ENCODE results near the gene RABL2B. TPM values are rescaled to one million over a fixed set of nuclear protein-coding genes. Genes with fewer than 3 reads are reported as not detected.

RABL2B gene
- total and polyA plus RNA-seq, 2 donors (not counting 3 experiments of a cell fraction or from before 2014, with no cell fraction given), result 26.7 to 39.8 TPM

DNA sequence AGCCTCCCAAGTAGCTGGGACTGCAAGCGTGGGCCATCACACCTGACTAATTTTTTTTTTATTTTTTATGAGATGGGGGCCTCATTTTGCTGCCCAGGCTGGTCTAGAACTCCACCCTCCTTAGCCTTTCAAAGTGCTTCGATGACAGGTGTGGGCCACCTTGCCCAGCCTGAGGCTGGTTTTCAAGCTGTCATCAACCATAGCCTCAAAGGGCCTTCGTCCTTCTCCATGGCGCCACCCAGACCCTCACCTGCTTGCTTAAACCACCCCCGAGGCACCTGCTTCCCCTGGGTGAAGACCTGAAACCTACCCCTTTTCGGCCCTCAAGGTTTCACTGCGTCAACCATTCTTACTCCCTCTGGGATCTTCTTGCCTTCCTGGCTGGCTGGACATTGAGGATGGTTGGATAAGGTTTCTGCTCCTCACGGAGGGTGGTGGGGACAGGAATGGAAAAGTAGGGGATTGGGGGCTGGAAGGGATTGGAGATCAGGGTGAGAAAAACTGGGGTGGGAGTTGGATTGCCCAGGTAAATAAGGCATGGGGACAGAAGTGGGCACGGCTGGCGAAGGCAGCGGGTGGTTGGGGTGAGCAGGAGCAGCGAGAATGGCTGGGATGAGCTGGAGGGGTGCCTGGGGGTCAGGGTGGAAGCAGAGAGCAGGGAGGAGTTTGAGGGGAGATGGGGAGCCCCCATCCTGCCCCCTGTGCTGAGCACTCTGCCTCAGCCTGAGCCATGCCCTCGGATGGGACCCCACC, 48.3 kb downstream of the RABL2B start:
- dilution Hi-C loops (cut with MboI; ENCODE audit: extremely low pct_ligation_motif_present, low sequenced_read_pairs) (no loop called here), intact Hi-C loops (cut with micrococcal nuclease) (no loop called here)
- CTCF ChIA-PET, result no interaction called here
- Histone ChIP-seq H3K27ac (ENCODE audit: insufficient read depth, low read depth, low read length) (no peak overlapping the region), H3K4me2 (ENCODE audit: insufficient read depth, low read length) (no peak overlapping the region), H4K20me1 (replicated peaks; ENCODE audit: control insufficient read depth, extremely low read depth, insufficient read depth, low read length) (no peaks in the 10 kb centered on the region), H3K4me3 (replicated peaks in 1 of 3; ENCODE audit: insufficient read depth in 1 of 3, low read depth in 1 of 3, low read length in 3 of 3) (no peak overlapping the region), H3K36me3 (ENCODE audit: control insufficient read depth in 2 of 2, extremely low read depth in 1 of 2, insufficient read depth in 2 of 2, low read length in 2 of 2) (peaks cover 2 to 3% of the 10 kb centered on the region in 2 experiments), H3K9me3 (replicated peaks; ENCODE audit: control insufficient read depth, insufficient read depth, low read length) (no peaks in the 10 kb centered on the region), H2AFZ (ENCODE audit: low read depth, low read length) (no peak overlapping the region), H3K4me1 (ENCODE audit: control insufficient read depth, extremely low read depth, insufficient read depth, low read length) (no peaks in the 10 kb centered on the region), H3K27me3 (ENCODE audit: control insufficient read depth in 2 of 2, insufficient read depth in 2 of 2, low read length in 2 of 2) (no peaks in the 10 kb centered on the region), H3K79me2 (ENCODE audit: control insufficient read depth, insufficient read depth, low read length) (no peaks in the 10 kb centered on the region), H3K9me1 (replicated peaks; ENCODE audit: control insufficient read depth, extremely low read depth, insufficient read depth, low read length) (no peaks in the 10 kb centered on the region), H3K9ac (replicated peaks; ENCODE audit: extremely low read depth, insufficient read depth, low read length) (no peak overlapping the region)
- POLR2A ChIA-PET, result no interaction called here
- no TSS peak for BruUV-seq (replicated peaks)
- FAIRE-seq, result no peak
- DNase-seq (ENCODE audit: low read depth, low spot score), result no peak
- TF ChIP-seq GATA2 (IDR thresholded peaks at IDR 0.05; ENCODE audit: insufficient read depth, insufficient read length, low read depth, low read length) (no peak), MYC (IDR thresholded peaks at IDR 0.05; ENCODE audit: low read depth, low read length) (no peak), POLR2A (IDR thresholded peaks at IDR 0.05; ENCODE audit: low read depth, low read length) (no peak), POLR2AphosphoS5 (IDR thresholded peaks at IDR 0.05; ENCODE audit: insufficient read depth, low read depth, low read length) (no peak), JUN (IDR thresholded peaks at IDR 0.05; ENCODE audit: borderline replicate concordance, insufficient read depth, insufficient read length, low read depth) (no peak), FOS (IDR thresholded peaks at IDR 0.05; ENCODE audit: borderline replicate concordance, insufficient read depth, low read length) (no peak), EZH2 (IDR thresholded peaks at IDR 0.05; ENCODE audit: borderline replicate concordance, low read depth, low read length, severe bottlenecking) (no peak)
- TF ChIP-seq, protein P1, sequence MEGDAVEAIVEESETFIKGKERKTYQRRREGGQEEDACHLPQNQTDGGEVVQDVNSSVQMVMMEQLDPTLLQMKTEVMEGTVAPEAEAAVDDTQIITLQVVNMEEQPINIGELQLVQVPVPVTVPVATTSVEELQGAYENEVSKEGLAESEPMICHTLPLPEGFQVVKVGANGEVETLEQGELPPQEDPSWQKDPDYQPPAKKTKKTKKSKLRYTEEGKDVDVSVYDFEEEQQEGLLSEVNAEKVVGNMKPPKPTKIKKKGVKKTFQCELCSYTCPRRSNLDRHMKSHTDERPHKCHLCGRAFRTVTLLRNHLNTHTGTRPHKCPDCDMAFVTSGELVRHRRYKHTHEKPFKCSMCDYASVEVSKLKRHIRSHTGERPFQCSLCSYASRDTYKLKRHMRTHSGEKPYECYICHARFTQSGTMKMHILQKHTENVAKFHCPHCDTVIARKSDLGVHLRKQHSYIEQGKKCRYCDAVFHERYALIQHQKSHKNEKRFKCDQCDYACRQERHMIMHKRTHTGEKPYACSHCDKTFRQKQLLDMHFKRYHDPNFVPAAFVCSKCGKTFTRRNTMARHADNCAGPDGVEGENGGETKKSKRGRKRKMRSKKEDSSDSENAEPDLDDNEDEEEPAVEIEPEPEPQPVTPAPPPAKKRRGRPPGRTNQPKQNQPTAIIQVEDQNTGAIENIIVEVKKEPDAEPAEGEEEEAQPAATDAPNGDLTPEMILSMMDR (IDR thresholded peaks at IDR 0.05; ENCODE audit: extremely low read depth in 1 of 2, insufficient read depth in 1 of 2, low read depth in 1 of 2, low read length in 2 of 2), result no peak
- TF ChIP-seq, protein P2, sequence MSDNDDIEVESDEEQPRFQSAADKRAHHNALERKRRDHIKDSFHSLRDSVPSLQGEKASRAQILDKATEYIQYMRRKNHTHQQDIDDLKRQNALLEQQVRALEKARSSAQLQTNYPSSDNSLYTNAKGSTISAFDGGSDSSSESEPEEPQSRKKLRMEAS (IDR thresholded peaks at IDR 0.05; ENCODE audit: insufficient read depth, insufficient read length), result no peak
